MM.1S (cell line): ENCODE measurements around the gene COBL.

ENCODE experiments used
- DNase-seq: peaks from one replicate; pipeline ENCODE4 v3.0.0-alpha.2; 2015
- H2AFZ ChIP-seq: fragments of 300-600 bp; sonication (generic); 2 replicates; pipeline ENCODE4 v1.6.0; 2016; ENCODE audit warnings: antibody characterized with exemption, low read length
- H3F3A ChIP-seq: fragments of 300-600 bp; sonication (generic); 2 replicates; pipeline ENCODE4 v1.6.1; 2016; ENCODE audit warnings: mild to moderate bottlenecking, antibody characterized with exemption, low read length, moderate library complexity, mixed read lengths; ENCODE audit not compliant: insufficient read depth
- H3K27ac ChIP-seq: fragments of 300-600 bp; sonication (generic); 2 replicates; pipeline ENCODE4 v1.5.1; 2016; ENCODE audit warnings: mild to moderate bottlenecking, low read length
- H3K27me3 ChIP-seq: fragments of 300-600 bp; sonication (generic); replicated peaks from 2 replicates; pipeline ENCODE4 v1.6.0; 2016; ENCODE audit warnings: low read length; ENCODE audit not compliant: insufficient read depth
- H3K36me3 ChIP-seq: fragments of 300-600 bp; sonication (generic); replicated peaks from 2 replicates; pipeline ENCODE4 v1.6.1; 2016; ENCODE audit warnings: mild to moderate bottlenecking, low read length, mixed read lengths; ENCODE audit not compliant: insufficient read depth
- H3K4me1 ChIP-seq: fragments of 300-600 bp; sonication (generic); 2 replicates; pipeline ENCODE4 v1.6.1; 2016; ENCODE audit warnings: low read length, mixed read lengths
- H3K4me2 ChIP-seq: fragments of 300-600 bp; sonication (generic); 2 replicates; pipeline ENCODE4 v1.6.0; 2016; ENCODE audit warnings: low read depth, low read length
- H3K4me3 ChIP-seq: fragments of 300-600 bp; sonication (generic); 2 replicates; pipeline ENCODE4 v1.5.1; 2016; ENCODE audit warnings: low read length, mixed read lengths
- H3K79me2 ChIP-seq: fragments of 300-600 bp; sonication (generic); 2 replicates; pipeline ENCODE4 v1.6.1; 2016; ENCODE audit warnings: mixed run types, low read length, mixed read lengths
- H3K9ac ChIP-seq: fragments of 300-600 bp; sonication (generic); 2 replicates; pipeline ENCODE4 v1.6.1; 2016; ENCODE audit warnings: low read length, mixed read lengths
- H3K9me2 ChIP-seq: fragments of 300-600 bp; sonication (generic); replicated peaks from 2 replicates; pipeline ENCODE4 v1.6.1; 2016; ENCODE audit warnings: mild to moderate bottlenecking, low read length, mixed read lengths; ENCODE audit not compliant: insufficient read depth
- H3K9me3 ChIP-seq: fragments of 300-600 bp; sonication (generic); replicated peaks from 2 replicates; pipeline ENCODE4 v1.6.1; 2016; ENCODE audit warnings: mild to moderate bottlenecking, low read length, mixed read lengths; ENCODE audit not compliant: insufficient read depth
- H4K20me1 ChIP-seq: fragments of 300-600 bp; sonication (generic); 2 replicates; pipeline ENCODE4 v1.6.1; 2016; ENCODE audit warnings: mild to moderate bottlenecking, low read length, moderate library complexity, mixed read lengths; ENCODE audit not compliant: insufficient read depth
- CTCF ChIP-seq: fragments of 300-600 bp; sonication (generic); IDR thresholded peaks from 2 replicates; pipeline ENCODE4 v1.5.1; 2016; ENCODE audit warnings: antibody characterized with exemption, low read length, mixed read lengths
- EZH2 ChIP-seq: fragments of 300-600 bp; sonication (generic); optimal IDR thresholded peaks from 2 replicates; pipeline ENCODE3; 2017; ENCODE audit warnings: low read depth, mild to moderate bottlenecking, antibody characterized with exemption, low read length, mixed read lengths
- EZH2phosphoT487 ChIP-seq: fragments of 300-600 bp; sonication (generic); IDR thresholded peaks from 2 replicates; pipeline ENCODE4 v1.6.1; 2018; ENCODE audit warnings: antibody characterized with exemption, low read length

COBL gene

GRCh38 chr7:51246258-51247245 lies 70.1 kb downstream of the COBL start:
- Histone ChIP-seq H3K27ac (no peak overlapping the region), H3K9ac (no peak overlapping the region), H3F3A (no peaks in the 10 kb centered on the region), H4K20me1 (no peaks in the 10 kb centered on the region), H3K4me1 (no peaks in the 10 kb centered on the region), H3K9me3 (no peaks in the 10 kb centered on the region), H2AFZ (no peak overlapping the region), H3K79me2 (no peaks in the 10 kb centered on the region), H3K9me2 (no peaks in the 10 kb centered on the region), H3K36me3 (no peaks in the 10 kb centered on the region), H3K4me2 (no peak overlapping the region), H3K4me3 (no peak overlapping the region), H3K27me3 (no peaks in the 10 kb centered on the region)
- TF ChIP-seq EZH2 (no peak), EZH2phosphoT487 (no peak), CTCF (no peak)
- no peak for DNase-seq

- DNase-seq = no peak
- H4K20me1 ChIP-seq = no peaks in the 10 kb centered on the region
- H3K9me2 ChIP-seq = no peaks in the 10 kb centered on the region
- no peak overlapping the region for H2AFZ ChIP-seq
- no peak overlapping the region for H3K4me2 ChIP-seq
- no peaks in the 10 kb centered on the region for H3K79me2 ChIP-seq
- no peaks in the 10 kb centered on the region for H3K4me1 ChIP-seq
- no peak overlapping the region for H3K27ac ChIP-seq
- no peaks in the 10 kb centered on the region for H3K27me3 ChIP-seq
- TF ChIP-seq EZH2phosphoT487 (no peak), CTCF (no peak), EZH2 (no peak)
- H3F3A ChIP-seq = no peaks in the 10 kb centered on the region
- no peak overlapping the region for H3K4me3 ChIP-seq
- no peaks in the 10 kb centered on the region for H3K36me3 ChIP-seq
- H3K9ac ChIP-seq = no peak overlapping the region
- no peaks in the 10 kb centered on the region for H3K9me3 ChIP-seq
Observed at GRCh38 chr7:51244885-51245284, 71.7 kb downstream of the COBL start.

- Histone ChIP-seq H3F3A (no peaks in the 10 kb centered on the region), H3K79me2 (no peaks in the 10 kb centered on the region), H3K36me3 (no peaks in the 10 kb centered on the region), H3K9me2 (no peaks in the 10 kb centered on the region), H2AFZ (no peak overlapping the region), H4K20me1 (no peaks in the 10 kb centered on the region), H3K9ac (no peak overlapping the region), H3K27ac (no peak overlapping the region), H3K4me2 (no peak overlapping the region), H3K4me1 (no peaks in the 10 kb centered on the region), H3K27me3 (no peaks in the 10 kb centered on the region), H3K9me3 (no peaks in the 10 kb centered on the region), H3K4me3 (no peak overlapping the region)
- TF ChIP-seq CTCF = no peak
- DNase-seq = no peak
Observed at GRCh38 chr7:51244053-51244452, 72.6 kb downstream of the COBL start.
